K562 (cell line): ENCODE measurements around the gene IP6K3.

Source experiments
- KDM4B ChIP-seq, 2 experiments: fragments of 450-650 bp in 1 of 2; sonication (generic) in 1 of 2; IDR thresholded peaks; 2 replicates each; pipeline ENCODE4 v1.6.1; 2016 to 2017; ENCODE audit warnings: borderline replicate concordance in 2 of 2, antibody characterized with exemption in 1 of 2, low read depth in 1 of 2, mild to moderate bottlenecking in 1 of 2
- SP2 ChIP-seq: IDR thresholded peaks from 2 replicates; pipeline ENCODE4 v1.6.1; 2011; ENCODE audit warnings: mild to moderate bottlenecking, low read depth, low read length, moderate library complexity; ENCODE audit not compliant: poor library complexity, severe bottlenecking; ENCODE audit errors: extremely low read depth

DNA sequence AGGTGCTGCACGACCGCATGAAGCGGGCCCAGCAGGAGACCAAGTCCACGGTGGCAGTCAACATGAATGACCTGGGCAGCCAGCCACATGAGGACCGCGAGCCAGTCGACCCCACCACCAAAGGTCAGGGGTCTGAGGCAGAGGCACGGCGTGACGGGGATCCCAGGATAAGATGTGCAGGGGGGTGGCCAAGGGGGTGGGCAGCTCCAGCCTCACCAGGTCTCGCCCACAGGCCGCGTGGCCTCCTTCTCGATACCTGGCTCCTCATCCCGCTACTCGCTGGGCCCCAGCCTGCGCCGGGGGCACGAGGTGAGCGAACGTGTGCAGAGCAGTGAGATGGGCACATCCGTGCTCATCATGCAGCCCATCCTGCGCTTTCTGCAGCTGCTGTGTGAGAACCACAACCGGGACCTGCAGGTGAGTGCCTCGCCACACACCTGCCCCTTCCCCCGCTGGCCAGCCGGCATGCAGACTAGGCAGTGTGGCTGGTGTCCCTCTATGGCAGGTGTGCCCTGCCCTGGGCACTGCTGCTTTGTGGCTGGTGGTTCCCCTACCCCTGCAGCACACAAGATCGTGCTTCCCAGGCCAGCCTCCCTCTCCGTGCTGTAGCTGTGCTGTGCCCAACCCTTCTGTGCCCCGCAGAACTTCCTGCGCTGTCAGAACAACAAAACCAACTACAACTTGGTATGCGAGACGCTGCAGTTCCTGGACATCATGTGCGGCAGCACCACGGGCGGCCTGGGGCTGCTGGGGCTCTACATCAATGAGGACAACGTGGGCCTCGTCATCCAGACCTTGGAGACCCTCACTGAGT is 61.1 kb downstream of the IP6K3 start:
- TF ChIP-seq KDM4B (IDR thresholded peaks at IDR 0.05; ENCODE audit: borderline replicate concordance in 2 of 2, low read depth in 1 of 2): no peak
- TF ChIP-seq SP2: no peak
